ENCODE results near the gene PPP1R7.

The PPP1R7 gene

GRCh38 chr2:241121008-241121407 is 29.3 kb upstream of the PPP1R7 start:
- no peak for DNase-seq (ENCODE audit: low spot score)

GRCh38 chr2:241122376-241123002 is 27.8 kb upstream of the PPP1R7 start:
- DNase-seq (ENCODE audit: low spot score), result no peak

GRCh38 chr2:241123816-241124536 is 26.3 kb upstream of the PPP1R7 start:
- no peak for DNase-seq (ENCODE audit: low spot score)

GRCh38 chr2:241125626-241126025 is 24.6 kb upstream of the PPP1R7 start:
- no peak for DNase-seq (ENCODE audit: low spot score)

- no peak for DNase-seq (ENCODE audit: low spot score)
Measured at GRCh38 chr2:241126201-241126611, 24.1 kb upstream of the PPP1R7 start.

GRCh38 chr2:241126771-241127202 is 23.5 kb upstream of the PPP1R7 start:
- no peak for DNase-seq (ENCODE audit: low spot score)

- no peak for DNase-seq (ENCODE audit: low spot score)
Measured at GRCh38 chr2:241128266-241128665, 22.0 kb upstream of the PPP1R7 start.

GRCh38 chr2:241129086-241129871 is 21.0 kb upstream of the PPP1R7 start:
- DNase-seq (ENCODE audit: low spot score), result no peak

- DNase-seq (ENCODE audit: low spot score), result no peak
Measured at GRCh38 chr2:241130316-241130715, 20.0 kb upstream of the PPP1R7 start.

GRCh38 chr2:241131531-241131930 is 18.7 kb upstream of the PPP1R7 start:
- DNase-seq (ENCODE audit: low spot score), result no peak

- peak; percentile 20 for DNase-seq (ENCODE audit: low spot score)
Measured at GRCh38 chr2:241132538-241133435, 17.5 kb upstream of the PPP1R7 start.

GRCh38 chr2:241133436-241133820 is 16.8 kb upstream of the PPP1R7 start:
- no peak for DNase-seq (ENCODE audit: low spot score)

- DNase-seq (ENCODE audit: low spot score), result no peak
Measured at GRCh38 chr2:241134711-241135110, 15.6 kb upstream of the PPP1R7 start.

- DNase-seq (ENCODE audit: low spot score), result no peak
Measured at GRCh38 chr2:241135737-241136136, 14.5 kb upstream of the PPP1R7 start.

- no peak for DNase-seq (ENCODE audit: low spot score)
Measured at GRCh38 chr2:241136191-241136590, 14.1 kb upstream of the PPP1R7 start.

GRCh38 chr2:241136661-241137260 is 13.5 kb upstream of the PPP1R7 start:
- DNase-seq (ENCODE audit: low spot score), result no peak

- no peak for DNase-seq (ENCODE audit: low spot score)
Measured at GRCh38 chr2:241137276-241138190, 12.7 kb upstream of the PPP1R7 start.

GRCh38 chr2:241138471-241138870 is 11.8 kb upstream of the PPP1R7 start:
- DNase-seq (ENCODE audit: low spot score), result no peak

- no peak for DNase-seq (ENCODE audit: low spot score)
Measured at GRCh38 chr2:241139531-241140444, 10.5 kb upstream of the PPP1R7 start.
